Gastroesophageal sphincter (tissue), 4 donors: Measurements from ENCODE around the gene KCTD1. TPM values are rescaled to one million over a fixed set of nuclear protein-coding genes. Genes with fewer than 3 reads are reported as not detected.

Experiments used
- ATAC-seq: fragments of 150-250 bp; one replicate; pipeline ENCODE4 v1.9.1; 2016; ENCODE audit warnings: mild to moderate bottlenecking, moderate library complexity
- H3K27ac ChIP-seq, 4 donors: fragments of 200-600 bp; sonication (generic) in 3 of 4; 1 replicate in 3 of 4; 2 replicates in 1 of 4; pipeline ENCODE4 v1.5.1; 2016 to 2019
- H3K27me3 ChIP-seq: fragments of 200-600 bp; sonication (generic); one replicate; pipeline ENCODE4 v1.5.1; 2019
- H3K36me3 ChIP-seq, 2 donors: fragments of 200-600 bp; sonication (generic); one replicate each; pipeline ENCODE4 v1.5.1; 2019; ENCODE audit warnings: control low read depth in 1 of 2
- H3K4me1 ChIP-seq, 3 donors: fragments of 200-600 bp; sonication (generic); 1 replicate in 2 of 3; 2 replicates in 1 of 3; pipeline ENCODE4 v1.5.1; 2016 to 2019; ENCODE audit warnings: control low read depth in 2 of 3
- H3K4me3 ChIP-seq, 2 donors: fragments of 200-600 bp; sonication (generic); one replicate each; pipeline ENCODE4 v1.5.1; 2019; ENCODE audit warnings: mild to moderate bottlenecking in 1 of 2, moderate library complexity in 1 of 2
- H3K9me3 ChIP-seq, 3 donors: fragments of 200-600 bp; sonication (generic); one replicate each; pipeline ENCODE4 v1.5.1; 2017 to 2019; ENCODE audit warnings: control low read depth in 2 of 3
- EP300 ChIP-seq: sonication (generic); formaldehyde crosslinking; IDR thresholded peaks from one replicate; pipeline ENCODE4 v1.6.1; 2017; ENCODE audit warnings: antibody characterized with exemption, mild to moderate bottlenecking
- POLR2A ChIP-seq, 2 donors: fragments of 450-650 bp; IDR thresholded peaks; one replicate each; pipeline ENCODE4 v1.6.1; 2017; ENCODE audit warnings: antibody characterized with exemption in 2 of 2, mild to moderate bottlenecking in 2 of 2, moderate library complexity in 1 of 2
- POLR2AphosphoS5 ChIP-seq: sonication (generic); formaldehyde crosslinking; IDR thresholded peaks from one replicate; pipeline ENCODE4 v1.6.1; 2017; ENCODE audit warnings: antibody characterized with exemption
- WGBS, 2 donors: methylation state at CpG; one replicate each; pipeline ENCODE4 v1.1.5; 2018; ENCODE audit warnings: low coverage in 1 of 2; 5-methylcytosine and 5-hydroxymethylcytosine counted together
- total RNA-seq, 4 donors: library from RNA; depleted of rRNA; stranded (reverse); fragments of >200 nt; gene quantifications; one replicate each; pipeline ENCODE4 v1.1.0, GENCODE V29; 2016
- TF ChIP-seq, protein P1 (sequence below), 4 experiments: fragments of 200-600 bp in 2 of 4; fragments of 450-650 bp in 2 of 4; sonication (generic) in 1 of 4; IDR thresholded peaks; one replicate each; pipeline ENCODE4 v1.5.1; 2017 to 2019; ENCODE audit warnings: antibody characterized with exemption in 4 of 4, mild to moderate bottlenecking in 2 of 4, moderate library complexity in 2 of 4

The KCTD1 gene
- total RNA-seq, 4 donors from 2014 or later: 13.6 to 17.1 (median 16.6) TPM

DNA sequence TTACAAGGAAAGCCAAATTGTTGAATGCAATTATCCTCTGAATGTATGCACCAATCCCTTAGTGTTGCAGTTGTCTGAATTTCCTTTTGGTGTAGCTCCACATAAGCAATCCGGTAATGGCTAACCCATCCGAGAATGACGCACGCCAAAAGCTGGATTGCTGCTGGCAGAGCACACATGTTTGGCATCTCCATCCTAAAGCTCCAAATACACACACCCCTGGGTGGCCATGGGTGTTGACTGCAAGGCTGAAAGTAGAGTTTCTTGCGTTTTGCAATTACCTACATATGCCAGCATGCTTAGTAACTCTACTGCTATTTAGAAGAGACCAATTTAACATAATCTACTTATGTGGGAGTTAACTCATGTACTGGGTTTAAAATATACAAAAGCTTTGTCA, 53.1 kb downstream of the KCTD1 start:
- H3K36me3 ChIP-seq: peaks cover 0 to 37% of the 10 kb centered on the region in 2 donors
- no peaks in the 10 kb centered on the region for H3K27me3 ChIP-seq
- ATAC-seq: no peak
- 88 to 97% methylated on average over 3 to 5 of the region's 5 CpGs for WGBS, 2 donors
- no peaks in the 10 kb centered on the region for H3K4me1 ChIP-seq
- no peaks in the 10 kb centered on the region for H3K9me3 ChIP-seq
- no peak overlapping the region for H3K4me3 ChIP-seq
- no peak overlapping the region for H3K27ac ChIP-seq
- TF ChIP-seq POLR2A (IDR thresholded peaks at IDR 0.05): no peak
- TF ChIP-seq, protein P1, sequence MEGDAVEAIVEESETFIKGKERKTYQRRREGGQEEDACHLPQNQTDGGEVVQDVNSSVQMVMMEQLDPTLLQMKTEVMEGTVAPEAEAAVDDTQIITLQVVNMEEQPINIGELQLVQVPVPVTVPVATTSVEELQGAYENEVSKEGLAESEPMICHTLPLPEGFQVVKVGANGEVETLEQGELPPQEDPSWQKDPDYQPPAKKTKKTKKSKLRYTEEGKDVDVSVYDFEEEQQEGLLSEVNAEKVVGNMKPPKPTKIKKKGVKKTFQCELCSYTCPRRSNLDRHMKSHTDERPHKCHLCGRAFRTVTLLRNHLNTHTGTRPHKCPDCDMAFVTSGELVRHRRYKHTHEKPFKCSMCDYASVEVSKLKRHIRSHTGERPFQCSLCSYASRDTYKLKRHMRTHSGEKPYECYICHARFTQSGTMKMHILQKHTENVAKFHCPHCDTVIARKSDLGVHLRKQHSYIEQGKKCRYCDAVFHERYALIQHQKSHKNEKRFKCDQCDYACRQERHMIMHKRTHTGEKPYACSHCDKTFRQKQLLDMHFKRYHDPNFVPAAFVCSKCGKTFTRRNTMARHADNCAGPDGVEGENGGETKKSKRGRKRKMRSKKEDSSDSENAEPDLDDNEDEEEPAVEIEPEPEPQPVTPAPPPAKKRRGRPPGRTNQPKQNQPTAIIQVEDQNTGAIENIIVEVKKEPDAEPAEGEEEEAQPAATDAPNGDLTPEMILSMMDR (IDR thresholded peaks at IDR 0.05): no peak
- TF ChIP-seq POLR2AphosphoS5: no peak
- TF ChIP-seq EP300: no peak

DNA sequence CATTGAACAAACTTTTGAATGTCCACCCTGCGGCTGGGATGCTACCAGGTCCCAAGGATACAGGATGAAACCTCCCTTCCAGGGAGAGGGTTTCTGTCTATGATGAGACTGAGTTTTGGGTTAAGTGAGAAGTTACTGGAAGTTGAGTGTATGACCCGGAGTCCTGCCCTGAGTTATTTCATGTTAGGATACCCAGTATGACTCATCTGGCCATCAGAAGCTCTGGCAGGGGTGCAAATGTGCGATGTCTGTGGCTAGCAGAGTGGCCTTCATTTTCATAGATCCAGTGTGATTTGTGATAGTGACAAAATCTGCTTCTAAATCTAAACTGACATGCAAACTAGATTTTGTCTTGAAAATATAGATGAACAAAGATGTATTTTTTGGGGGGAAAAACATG, 55.3 kb downstream of the KCTD1 start:
- no peak for ATAC-seq
- no peaks in the 10 kb centered on the region for H3K9me3 ChIP-seq
- H3K27ac ChIP-seq: no peak overlapping the region
- no peaks in the 10 kb centered on the region for H3K27me3 ChIP-seq
- H3K36me3 ChIP-seq: peaks cover 0 to 29% of the 10 kb centered on the region in 2 donors
- no peak overlapping the region for H3K4me3 ChIP-seq
- WGBS, 2 donors: 81 to 92% methylated on average over 3 of the region's 3 CpGs
- TF ChIP-seq, protein P1 (IDR thresholded peaks at IDR 0.05): no peak
- no peak for TF ChIP-seq POLR2AphosphoS5
- no peak for TF ChIP-seq POLR2A (IDR thresholded peaks at IDR 0.05)
- no peak for TF ChIP-seq EP300
- H3K4me1 ChIP-seq: no peaks in the 10 kb centered on the region

DNA sequence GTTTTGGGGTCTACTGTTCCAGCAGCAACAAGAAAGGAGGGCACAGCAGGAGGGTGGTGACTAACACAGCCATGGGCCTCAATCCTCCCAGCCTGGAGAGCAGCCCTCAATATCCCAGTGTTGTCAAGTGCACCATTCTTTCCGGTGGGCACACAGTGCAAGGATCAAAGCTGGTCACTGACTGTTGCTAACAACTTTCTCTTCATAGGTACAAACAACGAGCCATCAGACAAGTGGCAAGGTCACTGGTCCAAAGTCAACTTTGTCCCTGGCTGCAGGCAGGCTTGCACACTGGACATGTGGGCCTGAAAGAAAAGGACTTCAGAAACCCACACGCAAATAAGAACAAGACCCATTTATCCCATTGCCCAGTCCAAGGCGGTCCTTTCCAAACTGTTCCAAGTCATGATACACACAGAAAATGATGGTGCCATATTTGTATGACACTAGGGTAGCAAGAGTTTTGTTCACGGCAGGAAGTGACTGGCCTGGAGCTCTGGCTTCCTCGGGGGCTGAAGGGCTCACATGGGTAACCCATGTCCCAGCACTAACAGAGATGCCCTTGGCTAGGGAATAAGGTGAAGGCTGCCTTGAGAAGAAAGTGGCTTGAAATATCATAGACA, 57.0 kb downstream of the KCTD1 start:
- Histone ChIP-seq H3K27ac (no peak overlapping the region), H3K4me3 (no peak overlapping the region), H3K27me3 (no peaks in the 10 kb centered on the region), H3K36me3 (peaks cover 0 to 19% of the 10 kb centered on the region in 2 donors), H3K9me3 (no peaks in the 10 kb centered on the region), H3K4me1 (no peaks in the 10 kb centered on the region)
- 90 to 100% methylated on average over 3 to 4 of the region's 6 CpGs for WGBS, 2 donors
- ATAC-seq: no peak
- TF ChIP-seq, protein P1 (IDR thresholded peaks at IDR 0.05): no peak
- TF ChIP-seq POLR2A (IDR thresholded peaks at IDR 0.05) (no peak), EP300 (no peak), POLR2AphosphoS5 (no peak)

DNA sequence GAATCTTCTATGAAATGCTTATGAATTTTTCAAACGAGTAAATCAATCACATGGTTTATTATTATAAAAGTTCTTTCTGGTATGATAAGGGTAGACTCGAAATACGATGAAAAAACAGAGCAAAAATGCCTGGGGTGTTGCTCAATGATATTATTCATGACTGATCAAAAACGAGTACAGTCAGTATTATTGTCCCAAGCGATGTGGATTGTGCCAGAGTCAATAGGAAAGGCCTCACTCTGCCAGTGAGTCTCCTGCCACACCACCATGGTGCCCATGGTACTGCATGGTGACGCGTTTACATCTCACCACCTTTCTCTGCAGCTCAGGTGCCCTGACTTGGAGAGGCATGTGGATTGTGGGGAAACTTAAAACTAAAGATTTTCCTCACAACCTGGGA, 58.5 kb downstream of the KCTD1 start:
- H3K4me3 ChIP-seq: no peak overlapping the region
- no peaks in the 10 kb centered on the region for H3K4me1 ChIP-seq
- TF ChIP-seq EP300 (no peak), POLR2A (IDR thresholded peaks at IDR 0.05) (no peak), POLR2AphosphoS5 (no peak)
- TF ChIP-seq, protein P1 (IDR thresholded peaks at IDR 0.05): no peak
- no peak for ATAC-seq
- H3K9me3 ChIP-seq: no peaks in the 10 kb centered on the region
- no peaks in the 10 kb centered on the region for H3K27me3 ChIP-seq
- peaks cover 0 to 14% of the 10 kb centered on the region in 2 donors for H3K36me3 ChIP-seq
- 77 to 90% methylated on average over 6 to 7 of the region's 7 CpGs for WGBS, 2 donors
- H3K27ac ChIP-seq: no peak overlapping the region

DNA sequence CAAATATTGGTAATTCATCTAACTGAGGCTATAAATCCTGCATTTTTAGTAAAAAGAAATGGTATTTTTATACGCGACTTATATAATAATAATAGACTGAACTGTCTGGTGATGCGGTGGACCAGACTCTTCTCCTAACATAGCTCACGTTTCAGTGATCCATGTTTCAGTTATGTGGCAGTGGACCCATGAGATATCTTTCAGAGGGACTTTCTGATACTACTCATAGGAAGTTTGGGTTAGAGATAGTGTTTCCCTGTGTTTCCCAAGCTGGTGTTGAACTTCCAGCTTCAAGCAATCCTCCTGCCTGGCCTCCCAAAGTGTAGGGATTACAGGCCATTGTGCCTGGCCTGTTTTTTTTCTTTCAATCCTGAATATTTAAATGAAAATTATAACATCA, 59.2 kb downstream of the KCTD1 start:
- Histone ChIP-seq H3K4me3 (no peak overlapping the region), H3K27me3 (no peaks in the 10 kb centered on the region), H3K9me3 (no peaks in the 10 kb centered on the region), H3K27ac (no peak overlapping the region), H3K36me3 (peaks cover 0 to 14% of the 10 kb centered on the region in 2 donors), H3K4me1 (no peaks in the 10 kb centered on the region)
- ATAC-seq: no peak
- WGBS, 2 donors: 91 to 92% methylated on average over 4 of the region's 4 CpGs
- TF ChIP-seq, protein P1 (IDR thresholded peaks at IDR 0.05): no peak
- TF ChIP-seq EP300 (no peak), POLR2A (IDR thresholded peaks at IDR 0.05) (no peak), POLR2AphosphoS5 (no peak)
